Sigmoid colon (tissue), 4 donors: ENCODE data around the gene HS3ST6.

Experiments used
- POLR2A ChIP-seq, 2 donors: fragments of 450-650 bp; IDR thresholded peaks; one replicate each; pipeline ENCODE4 v1.6.1; 2016; ENCODE audit warnings: antibody characterized with exemption in 2 of 2, mild to moderate bottlenecking in 2 of 2, moderate library complexity in 2 of 2
- POLR2AphosphoS5 ChIP-seq, 4 donors: sonication (generic); formaldehyde crosslinking; IDR thresholded peaks; one replicate each; pipeline ENCODE4 v1.6.1; 2017; ENCODE audit warnings: antibody characterized with exemption in 4 of 4

- TF ChIP-seq POLR2AphosphoS5 (IDR thresholded peaks at IDR 0.05) (no peak), POLR2A (IDR thresholded peaks at IDR 0.05) (no peak)
Measured at GRCh38 chr16:1895068-1895467, 23.1 kb downstream of the HS3ST6 start.
